ENCODE measurements around the gene FSIP2.

FSIP2 gene

GRCh38 chr2:185790361-185790760 lies 51.8 kb downstream of the FSIP2 start:
- no peak for TF ChIP-seq CTCF (IDR thresholded peaks at IDR 0.05)

- TF ChIP-seq CTCF (IDR thresholded peaks at IDR 0.05) = no peak
Measured at GRCh38 chr2:185793532-185794345, 55.1 kb downstream of the FSIP2 start.

DNA sequence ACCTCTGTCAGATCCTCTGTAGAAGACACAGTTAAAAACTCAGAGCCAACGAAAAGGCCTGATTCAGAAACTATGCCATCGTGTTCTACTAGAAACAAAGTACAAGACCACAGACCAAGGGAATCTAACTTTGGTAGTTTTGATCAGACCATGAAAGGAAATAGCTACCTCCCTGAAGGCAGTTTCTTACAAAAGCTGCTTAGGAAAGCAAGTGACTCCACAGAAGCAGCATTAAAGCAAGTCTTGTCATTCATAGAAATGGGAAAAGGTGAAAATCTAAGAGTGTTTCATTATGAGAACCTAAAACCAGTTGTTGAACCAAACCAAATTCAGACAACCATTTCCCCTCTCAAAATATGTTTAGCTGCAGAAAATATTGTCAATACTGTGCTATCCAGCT lies 58.2 kb downstream of the FSIP2 start:
- no peak for TF ChIP-seq CTCF (IDR thresholded peaks at IDR 0.05)

DNA sequence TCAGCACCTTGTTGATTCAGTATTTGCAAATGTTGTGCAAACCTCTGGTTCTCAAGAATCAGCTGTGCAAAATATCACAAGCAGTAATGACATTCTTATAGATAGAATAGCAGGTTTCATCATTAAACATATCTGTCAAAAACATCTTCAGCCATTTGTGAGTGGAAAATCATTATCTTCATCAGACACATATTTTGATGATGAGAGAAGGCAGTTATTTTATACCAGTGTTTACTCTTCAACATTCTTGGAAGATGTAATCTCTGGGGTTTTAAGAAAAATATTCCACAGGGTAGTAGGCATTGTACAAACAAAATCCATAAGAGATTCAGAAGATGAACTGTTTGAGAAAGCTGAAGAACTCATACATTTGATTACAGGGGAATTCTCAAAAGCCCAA lies 64.3 kb downstream of the FSIP2 start:
- no peak for TF ChIP-seq CTCF (IDR thresholded peaks at IDR 0.05)

GRCh38 chr2:185806783-185807182 lies 68.2 kb downstream of the FSIP2 start:
- no peak for TF ChIP-seq CTCF (IDR thresholded peaks at IDR 0.05)

DNA sequence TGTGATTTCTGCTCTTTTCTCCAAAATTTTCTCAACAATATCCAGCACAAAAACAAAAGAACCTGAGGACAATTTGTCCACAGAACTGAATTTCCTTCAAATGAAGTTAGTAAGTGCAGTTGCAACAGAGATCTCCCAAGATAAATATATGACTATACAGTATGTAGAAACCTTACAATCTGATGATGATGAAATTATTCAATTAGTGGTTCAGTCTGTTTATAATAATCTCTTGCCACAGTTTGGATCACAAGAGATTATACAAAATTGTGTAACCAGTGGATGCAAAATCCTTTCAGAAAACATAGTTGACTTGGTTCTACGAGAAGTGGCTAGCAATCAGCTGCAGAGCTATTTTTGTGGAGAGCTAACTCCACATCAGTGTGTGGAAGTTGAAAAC lies 68.7 kb downstream of the FSIP2 start:
- no peak for TF ChIP-seq CTCF (IDR thresholded peaks at IDR 0.05)

GRCh38 chr2:185811580-185811979 lies 73.0 kb downstream of the FSIP2 start:
- no peak for TF ChIP-seq CTCF (IDR thresholded peaks at IDR 0.05)

GRCh38 chr2:185813707-185814106 lies 75.1 kb downstream of the FSIP2 start:
- TF ChIP-seq CTCF (IDR thresholded peaks at IDR 0.05) = no peak
